Rectal smooth muscle tissue (tissue), 1 donor: ENCODE results near the gene PPT1.

Experiments used
- H3K27ac ChIP-seq: one replicate; pipeline ENCODE4 v1.7.0; 2013; ENCODE audit warnings: low read depth, low read length, inconsistent platforms
- H3K27me3 ChIP-seq: one replicate; pipeline ENCODE4 v1.7.0; 2013; ENCODE audit warnings: low read length; ENCODE audit not compliant: control insufficient read depth, insufficient read depth
- H3K36me3 ChIP-seq: one replicate; pipeline ENCODE4 v1.7.0; 2013; ENCODE audit warnings: low read length; ENCODE audit not compliant: control insufficient read depth, insufficient read depth
- H3K4me1 ChIP-seq: one replicate; pipeline ENCODE4 v1.7.0; 2013; ENCODE audit warnings: low read length; ENCODE audit not compliant: control insufficient read depth, insufficient read depth
- H3K4me3 ChIP-seq: one replicate; pipeline ENCODE4 v1.7.0; 2013; ENCODE audit warnings: low read length
- H3K9ac ChIP-seq: one replicate; pipeline ENCODE4 v1.7.0; 2013; ENCODE audit warnings: low read length

Gene PPT1

GRCh38 chr1:40030528-40031135, 66.4 kb downstream of the PPT1 start:
- Histone ChIP-seq H3K27ac (no peak overlapping the region), H3K4me3 (no peak overlapping the region), H3K36me3 (no peaks in the 10 kb centered on the region), H3K27me3 (no peaks in the 10 kb centered on the region), H3K4me1 (no peaks in the 10 kb centered on the region), H3K9ac (no peak overlapping the region)

- H3K27ac ChIP-seq, result no peak overlapping the region
- no peaks in the 10 kb centered on the region for H3K27me3 ChIP-seq
- no peaks in the 10 kb centered on the region for H3K4me1 ChIP-seq
- no peak overlapping the region for H3K9ac ChIP-seq
- no peak overlapping the region for H3K4me3 ChIP-seq
- no peaks in the 10 kb centered on the region for H3K36me3 ChIP-seq
Measured at GRCh38 chr1:40029608-40030007, 67.4 kb downstream of the PPT1 start.

- Histone ChIP-seq H3K27ac (no peak overlapping the region), H3K9ac (no peak overlapping the region), H3K4me3 (no peak overlapping the region), H3K4me1 (no peaks in the 10 kb centered on the region), H3K36me3 (no peaks in the 10 kb centered on the region), H3K27me3 (no peaks in the 10 kb centered on the region)
Measured at GRCh38 chr1:40027647-40028046, 69.4 kb downstream of the PPT1 start.

GRCh38 chr1:40024671-40025070, 72.4 kb downstream of the PPT1 start:
- no peaks in the 10 kb centered on the region for H3K27me3 ChIP-seq
- H3K27ac ChIP-seq, result no peak overlapping the region
- H3K4me1 ChIP-seq, result no peaks in the 10 kb centered on the region

GRCh38 chr1:40023379-40023944, 73.6 kb downstream of the PPT1 start:
- H3K4me3 ChIP-seq, result no peak overlapping the region
- no peak overlapping the region for H3K27ac ChIP-seq
- no peaks in the 10 kb centered on the region for H3K36me3 ChIP-seq
- H3K4me1 ChIP-seq, result no peaks in the 10 kb centered on the region
- no peaks in the 10 kb centered on the region for H3K27me3 ChIP-seq
- H3K9ac ChIP-seq, result no peak overlapping the region

More at GRCh38 chr1:40024671-40025070, 72.4 kb downstream of the PPT1 start:
- Histone ChIP-seq H3K4me3 (no peak overlapping the region), H3K36me3 (no peaks in the 10 kb centered on the region), H3K9ac (no peak overlapping the region)
